Ascending aorta (tissue), 2 donors: Measurements from ENCODE around the gene ITGA11. TPM values are rescaled to one million over a fixed set of nuclear protein-coding genes. Genes with fewer than 3 reads are reported as not detected.

Source experiments
- DNase-seq, 2 donors: peaks; one replicate each; pipeline ENCODE4 v3.0.0-alpha.2; 2019; ENCODE audit warnings: low spot score in 2 of 2
- H3K27ac ChIP-seq, 2 donors: fragments of 200-600 bp; sonication (generic); one replicate each; pipeline ENCODE4 v1.5.1; 2016 to 2017; ENCODE audit warnings: mild to moderate bottlenecking in 1 of 2
- H3K27me3 ChIP-seq: fragments of 200-600 bp; sonication (generic); one replicate; pipeline ENCODE4 v1.5.1; 2017
- H3K36me3 ChIP-seq, 2 donors: fragments of 200-600 bp; sonication (generic); one replicate each; pipeline ENCODE4 v1.5.1; 2016
- H3K4me1 ChIP-seq, 2 donors: fragments of 200-600 bp; sonication (generic); one replicate each; pipeline ENCODE4 v1.5.1; 2016 to 2017; ENCODE audit warnings: mild to moderate bottlenecking in 1 of 2
- H3K4me3 ChIP-seq, 2 donors: fragments of 200-600 bp; sonication (generic); one replicate each; pipeline ENCODE4 v1.5.1; 2016 to 2017; ENCODE audit warnings: mild to moderate bottlenecking in 1 of 2
- H3K9me3 ChIP-seq, 2 donors: fragments of 200-600 bp; sonication (generic); one replicate each; pipeline ENCODE4 v1.5.1; 2016
- intact Hi-C: fragments of 100-400 bp; cut with DNase I; formaldehyde crosslinking; loops from one replicate; pipeline ENCODE4 v1.15.1; 2023
- total RNA-seq: library from RNA; depleted of rRNA; stranded (reverse); fragments of >200 nt; gene quantifications from one replicate; pipeline ENCODE4 v1.1.0, GENCODE V29; 2016
- TF ChIP-seq, protein P1 (sequence below), 3 experiments: fragments of 200-600 bp in 2 of 3; fragments of 450-650 bp in 1 of 3; sonication (generic) in 2 of 3; IDR thresholded peaks; one replicate each; pipeline ENCODE4 v1.5.1; 2016 to 2019; ENCODE audit warnings: antibody characterized with exemption in 3 of 3, mild to moderate bottlenecking in 1 of 3, moderate library complexity in 1 of 3

Gene ITGA11
- total RNA-seq, 1 donor from 2014 or later: 136 TPM

DNA sequence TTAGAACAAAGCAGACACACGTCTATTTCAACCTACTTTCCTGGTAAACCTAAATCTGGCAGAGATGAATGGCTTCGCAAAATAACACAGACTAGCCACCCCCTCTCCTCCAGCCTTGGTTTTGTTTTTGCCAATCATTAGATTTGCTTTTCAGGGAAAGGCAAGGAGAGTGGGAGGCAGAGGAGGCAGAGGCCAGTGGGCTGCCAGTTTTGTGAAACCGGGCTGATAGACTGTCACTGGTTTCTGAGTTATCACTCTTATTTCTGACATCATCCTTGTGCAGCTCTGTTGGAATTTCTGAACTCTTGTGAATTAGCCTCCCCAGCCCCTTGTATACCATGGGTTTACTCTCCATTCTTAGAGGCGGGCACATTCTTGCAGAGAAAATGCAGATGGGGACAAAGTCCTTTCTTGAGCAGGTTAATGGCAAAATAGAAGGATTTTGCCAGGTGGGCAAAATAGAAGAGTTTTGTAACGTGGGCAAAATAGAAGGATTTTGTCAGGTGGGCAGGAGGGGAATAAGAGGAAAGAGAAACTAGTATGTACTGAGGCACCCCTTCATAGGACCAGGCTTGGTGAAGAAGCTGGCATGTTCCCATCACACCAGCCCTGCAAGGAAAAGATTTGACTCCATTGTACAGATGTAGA lies 157.6 kb downstream of the ITGA11 start:
- H3K9me3 ChIP-seq: no peaks in the 10 kb centered on the region
- intact Hi-C loops: no loop called here
- H3K4me3 ChIP-seq: no peak overlapping the region
- no peak for DNase-seq
- H3K27ac ChIP-seq: peak overlapping the region; percentile 91 to 99
- TF ChIP-seq, protein P1, sequence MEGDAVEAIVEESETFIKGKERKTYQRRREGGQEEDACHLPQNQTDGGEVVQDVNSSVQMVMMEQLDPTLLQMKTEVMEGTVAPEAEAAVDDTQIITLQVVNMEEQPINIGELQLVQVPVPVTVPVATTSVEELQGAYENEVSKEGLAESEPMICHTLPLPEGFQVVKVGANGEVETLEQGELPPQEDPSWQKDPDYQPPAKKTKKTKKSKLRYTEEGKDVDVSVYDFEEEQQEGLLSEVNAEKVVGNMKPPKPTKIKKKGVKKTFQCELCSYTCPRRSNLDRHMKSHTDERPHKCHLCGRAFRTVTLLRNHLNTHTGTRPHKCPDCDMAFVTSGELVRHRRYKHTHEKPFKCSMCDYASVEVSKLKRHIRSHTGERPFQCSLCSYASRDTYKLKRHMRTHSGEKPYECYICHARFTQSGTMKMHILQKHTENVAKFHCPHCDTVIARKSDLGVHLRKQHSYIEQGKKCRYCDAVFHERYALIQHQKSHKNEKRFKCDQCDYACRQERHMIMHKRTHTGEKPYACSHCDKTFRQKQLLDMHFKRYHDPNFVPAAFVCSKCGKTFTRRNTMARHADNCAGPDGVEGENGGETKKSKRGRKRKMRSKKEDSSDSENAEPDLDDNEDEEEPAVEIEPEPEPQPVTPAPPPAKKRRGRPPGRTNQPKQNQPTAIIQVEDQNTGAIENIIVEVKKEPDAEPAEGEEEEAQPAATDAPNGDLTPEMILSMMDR (IDR thresholded peaks at IDR 0.05): no peak
- H3K27me3 ChIP-seq: no peaks in the 10 kb centered on the region
- peaks cover 12 to 34% of the 10 kb centered on the region in 2 donors for H3K4me1 ChIP-seq
- no peaks in the 10 kb centered on the region for H3K36me3 ChIP-seq

DNA sequence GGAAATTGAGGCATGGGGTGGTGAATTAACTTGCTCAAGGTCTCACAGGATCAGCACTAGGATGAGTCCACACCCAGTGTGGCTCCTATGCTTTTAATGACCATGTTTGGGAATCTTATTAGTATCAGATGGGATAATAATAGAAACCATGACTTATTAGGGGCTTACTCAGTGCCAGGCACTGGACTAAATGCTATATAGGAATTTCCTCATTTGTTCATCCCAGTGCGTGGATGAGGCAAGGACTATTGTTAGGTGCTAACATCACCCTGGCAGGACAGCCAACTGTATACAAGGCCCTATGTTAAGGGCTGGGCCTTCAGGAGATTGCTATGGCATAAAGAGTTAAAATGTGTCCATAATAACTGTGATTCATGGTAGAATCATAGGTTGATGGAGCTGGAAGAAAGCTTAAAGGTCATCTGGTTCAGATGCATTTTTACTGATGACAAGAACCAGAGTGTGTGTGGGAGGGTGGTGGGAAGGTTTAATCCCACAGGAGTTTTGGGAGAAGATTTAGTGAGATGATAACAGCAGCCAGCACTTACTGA lies 159.2 kb downstream of the ITGA11 start:
- H3K27me3 ChIP-seq: no peaks in the 10 kb centered on the region
- H3K36me3 ChIP-seq: no peaks in the 10 kb centered on the region
- H3K9me3 ChIP-seq: no peaks in the 10 kb centered on the region
- peaks cover 12 to 34% of the 10 kb centered on the region in 2 donors for H3K4me1 ChIP-seq
- TF ChIP-seq, protein P1 (IDR thresholded peaks at IDR 0.05): no peak
- H3K27ac ChIP-seq: peak overlapping the region; percentile 91 to 99
- intact Hi-C loops: no loop called here
- peak; percentile 37 to 89 for DNase-seq
- H3K4me3 ChIP-seq: no peak overlapping the region

DNA sequence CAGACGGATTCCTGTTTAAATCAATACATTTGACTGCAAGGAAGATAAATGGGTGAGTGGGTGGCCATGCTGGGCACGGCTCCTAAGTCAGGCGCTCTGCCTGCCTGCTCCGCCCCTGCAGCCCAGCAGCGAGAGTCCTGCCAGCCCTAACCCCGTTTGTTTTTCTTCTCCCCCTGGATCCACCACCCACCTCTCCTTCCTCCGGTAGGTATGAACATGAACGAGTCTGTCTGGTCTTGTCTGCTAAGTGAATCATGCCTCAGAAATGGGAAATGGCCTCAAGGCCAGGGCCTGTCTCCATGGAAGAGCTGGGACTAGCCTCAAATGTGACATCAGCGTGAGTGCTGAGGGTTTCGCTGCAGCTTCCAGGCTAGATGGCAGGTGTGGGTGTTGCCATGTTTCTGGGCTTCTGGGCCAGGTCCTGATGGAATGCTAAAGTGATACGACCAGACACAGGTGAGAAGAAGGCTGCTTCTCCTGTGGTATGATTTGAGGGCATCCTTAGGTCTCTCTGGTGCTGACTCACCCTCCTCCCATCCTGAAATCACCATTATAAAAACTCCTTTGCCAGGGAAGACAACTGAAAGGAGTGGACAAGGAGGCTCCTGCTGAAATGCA lies 160.0 kb downstream of the ITGA11 start:
- peak overlapping the region in 1 of 2 donors; percentile 16 for H3K4me3 ChIP-seq
- H3K27ac ChIP-seq: peak overlapping the region; percentile 91 to 99
- peaks cover 12 to 34% of the 10 kb centered on the region in 2 donors for H3K4me1 ChIP-seq
- H3K27me3 ChIP-seq: no peaks in the 10 kb centered on the region
- TF ChIP-seq, protein P1 (IDR thresholded peaks at IDR 0.05): no peak
- no peaks in the 10 kb centered on the region for H3K36me3 ChIP-seq
- intact Hi-C loops: loop anchor here (1.0 kb wide), 1 partner anchor 7 kb away; no protein-coding TSS in a partner anchor
- DNase-seq: peak in 1 of 2 donors; percentile 69
- no peaks in the 10 kb centered on the region for H3K9me3 ChIP-seq

DNA sequence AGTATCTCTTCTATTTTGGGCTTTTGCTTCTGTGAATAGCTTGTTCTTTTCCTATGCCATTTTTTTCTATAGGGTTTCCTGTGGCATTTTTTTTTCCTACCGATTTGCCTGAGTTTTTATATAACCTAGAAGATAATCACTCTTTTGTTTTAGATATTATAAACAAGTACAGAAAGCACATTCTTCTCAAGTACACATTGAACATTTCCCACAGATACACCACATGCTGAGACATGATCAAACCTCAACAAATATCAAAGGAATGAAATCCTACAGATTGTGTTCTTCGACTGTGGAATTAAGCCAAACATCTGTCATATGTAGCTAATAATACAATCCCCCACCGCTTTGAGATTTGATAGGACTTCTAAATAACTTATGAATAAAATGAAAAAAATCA lies 163.6 kb downstream of the ITGA11 start:
- peaks cover 12 to 24% of the 10 kb centered on the region in 2 donors for H3K4me1 ChIP-seq
- intact Hi-C loops: no loop called here
- H3K9me3 ChIP-seq: no peaks in the 10 kb centered on the region
- H3K36me3 ChIP-seq: no peaks in the 10 kb centered on the region
- no peaks in the 10 kb centered on the region for H3K27me3 ChIP-seq
- no peak overlapping the region for H3K27ac ChIP-seq
- no peak overlapping the region for H3K4me3 ChIP-seq
- DNase-seq: no peak
- TF ChIP-seq, protein P1 (IDR thresholded peaks at IDR 0.05): no peak

DNA sequence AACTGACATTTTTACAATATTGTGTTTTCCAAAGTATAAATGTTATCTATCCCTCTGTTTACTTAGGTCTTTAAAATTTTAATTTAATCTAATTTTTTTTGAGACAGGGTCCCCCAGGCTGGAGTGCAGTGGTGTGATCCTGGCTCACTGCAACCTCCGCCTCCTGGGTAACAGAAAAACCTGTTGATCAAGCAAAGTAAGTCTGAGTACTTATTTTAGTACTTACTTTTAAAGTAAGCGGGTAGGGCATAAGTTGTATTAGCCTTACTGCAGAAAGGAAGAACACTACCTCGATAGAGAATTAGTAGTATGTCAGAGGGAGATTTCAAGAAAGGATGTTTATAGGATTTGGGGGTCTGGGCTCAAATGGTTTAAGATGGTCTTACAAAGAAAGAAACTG lies 166.3 kb downstream of the ITGA11 start:
- TF ChIP-seq, protein P1 (IDR thresholded peaks at IDR 0.05): no peak
- H3K27me3 ChIP-seq: no peaks in the 10 kb centered on the region
- H3K9me3 ChIP-seq: no peaks in the 10 kb centered on the region
- no peak for DNase-seq
- no peaks in the 10 kb centered on the region for H3K4me1 ChIP-seq
- H3K27ac ChIP-seq: no peak overlapping the region
- H3K36me3 ChIP-seq: no peaks in the 10 kb centered on the region
- no peak overlapping the region for H3K4me3 ChIP-seq
- intact Hi-C loops: no loop called here
